Measurements from ENCODE around the gene CNDP2.

The CNDP2 gene

DNA sequence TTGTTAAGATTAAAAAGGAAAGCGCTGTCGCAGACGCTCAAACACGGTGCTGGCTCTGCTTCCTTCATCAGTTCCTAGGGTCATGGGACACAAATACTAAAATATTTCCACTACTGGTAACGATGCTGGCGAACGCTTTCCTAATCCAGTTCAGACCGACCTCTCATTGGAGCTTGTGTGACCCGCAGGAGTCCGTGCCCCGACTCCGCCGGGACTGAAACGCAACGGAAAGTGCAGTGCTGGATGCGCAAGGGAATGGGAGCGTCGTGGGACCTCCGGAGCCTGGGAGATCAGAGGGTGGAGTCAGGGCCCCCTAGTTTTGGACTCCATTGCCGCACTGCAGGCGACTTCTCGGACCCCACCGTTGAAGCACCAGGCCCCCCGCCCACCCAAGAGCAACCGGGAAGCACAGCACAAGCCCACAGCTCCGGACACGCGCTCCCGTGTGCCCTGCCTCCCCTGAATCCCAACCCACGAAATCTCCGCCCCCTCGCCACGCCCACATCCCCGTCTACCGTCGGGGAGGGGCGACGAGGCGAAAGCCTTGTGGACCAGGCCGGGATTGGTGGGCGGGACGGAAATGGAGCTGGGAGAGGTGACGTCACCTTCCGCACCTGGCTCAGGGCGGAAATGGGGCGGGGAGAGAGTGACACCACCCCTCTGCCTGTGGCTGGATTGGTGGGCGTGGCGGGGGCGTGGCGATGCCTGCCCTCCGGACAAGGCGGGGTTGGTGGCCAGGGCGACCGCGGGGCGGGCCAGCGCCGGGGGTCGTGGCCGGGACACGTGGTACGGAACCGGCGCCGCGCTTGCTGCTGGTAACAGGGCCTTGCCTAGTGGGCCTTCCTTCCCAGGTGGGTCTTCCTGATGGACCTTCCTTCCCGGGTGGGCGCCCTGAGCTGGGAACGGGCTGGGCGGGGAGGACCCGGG, at the start of gene CNDP2:
CNDP2 (plus strand) TSS at position 783 of the 927 bp plus-strand sequence. CDS start 3,611 bp downstream, outside the sequence.
- DNase-seq (ENCODE audit: low read depth in 1 of 2, low spot score in 1 of 2): peak; percentile 96 to 97

- no peak for DNase-seq (ENCODE audit: low read depth in 1 of 2, low spot score in 1 of 2)
These were observed 49.3 kb upstream of the CNDP2 start for GRCh38 chr18:74446631-74447403.

- no peak for DNase-seq (ENCODE audit: low read depth in 1 of 2, low spot score in 1 of 2)
These were observed 48.6 kb upstream of the CNDP2 start for GRCh38 chr18:74447404-74448152.

DNA sequence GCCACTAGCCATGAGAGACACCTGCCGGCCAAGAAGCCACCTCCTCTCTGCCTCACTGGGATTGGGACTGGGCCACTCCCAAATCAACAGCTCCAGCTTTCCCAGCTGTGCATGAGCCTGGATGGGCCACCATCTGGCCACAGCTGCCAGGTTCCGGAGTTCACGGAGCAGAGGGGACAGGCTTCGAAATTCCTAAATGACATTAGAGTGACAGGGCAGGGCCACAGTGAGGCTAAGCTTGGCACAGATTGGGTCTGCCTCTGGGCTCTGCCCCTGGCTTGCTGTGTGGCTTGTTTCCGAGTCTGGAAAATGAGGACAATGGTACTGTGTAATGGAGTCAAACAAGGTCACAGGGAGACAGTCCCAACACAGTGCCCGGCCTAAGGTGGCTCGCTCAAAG, 45.5 kb upstream of the CNDP2 start:
- no peak for DNase-seq (ENCODE audit: low read depth in 1 of 2, low spot score in 1 of 2)

GRCh38 chr18:74451148-74451547, 45.0 kb upstream of the CNDP2 start:
- no peak for DNase-seq (ENCODE audit: low read depth in 1 of 2, low spot score in 1 of 2)

GRCh38 chr18:74453016-74453566, 43.1 kb upstream of the CNDP2 start:
- no peak for DNase-seq (ENCODE audit: low read depth in 1 of 2, low spot score in 1 of 2)

- DNase-seq (ENCODE audit: low read depth in 1 of 2, low spot score in 1 of 2): no peak
These were observed 42.4 kb upstream of the CNDP2 start for GRCh38 chr18:74453642-74454198.

DNA sequence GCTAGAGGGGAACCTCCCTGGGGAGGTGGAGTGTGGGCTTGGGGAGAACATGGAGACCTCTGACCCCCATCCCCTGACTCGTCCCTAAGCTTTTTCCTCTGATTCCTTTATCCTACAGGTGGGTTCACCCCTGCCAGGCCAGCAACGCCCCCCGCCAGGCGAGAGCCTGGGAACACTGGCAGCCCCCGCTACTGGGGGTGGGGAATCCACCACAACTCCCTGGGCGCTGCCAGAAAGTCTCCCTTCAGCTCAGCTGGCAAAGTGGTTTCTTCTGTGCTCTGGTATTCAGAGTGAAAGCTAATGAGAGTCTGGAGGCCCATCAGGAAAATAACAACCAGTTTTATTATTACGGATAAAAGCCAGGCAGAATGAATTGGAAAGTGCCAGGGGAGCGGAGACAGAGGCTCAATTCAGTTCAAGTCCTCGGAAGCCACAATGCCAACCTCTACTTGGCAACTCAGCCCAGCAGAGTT, 41.8 kb upstream of the CNDP2 start:
- no peak for DNase-seq (ENCODE audit: low read depth in 1 of 2, low spot score in 1 of 2)

GRCh38 chr18:74455386-74455785, 40.8 kb upstream of the CNDP2 start:
- DNase-seq (ENCODE audit: low read depth in 1 of 2, low spot score in 1 of 2): no peak

DNA sequence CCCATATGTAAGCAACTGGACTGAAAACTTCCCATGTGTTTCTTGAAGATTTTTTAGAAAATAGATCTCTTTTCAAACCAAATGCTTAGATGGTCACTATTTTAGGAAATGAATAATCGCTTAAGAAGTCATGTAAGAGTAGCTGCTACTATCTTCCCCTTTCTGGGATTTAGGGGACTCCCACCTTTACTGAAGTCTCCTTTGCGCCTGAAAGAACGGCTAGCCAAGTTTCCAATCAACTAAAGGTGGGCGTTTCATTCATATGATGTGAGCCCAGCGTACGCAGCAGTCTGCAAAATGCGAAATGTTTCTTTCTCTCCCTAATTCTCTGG, 40.2 kb upstream of the CNDP2 start:
- no peak for DNase-seq (ENCODE audit: low read depth in 1 of 2, low spot score in 1 of 2)

DNA sequence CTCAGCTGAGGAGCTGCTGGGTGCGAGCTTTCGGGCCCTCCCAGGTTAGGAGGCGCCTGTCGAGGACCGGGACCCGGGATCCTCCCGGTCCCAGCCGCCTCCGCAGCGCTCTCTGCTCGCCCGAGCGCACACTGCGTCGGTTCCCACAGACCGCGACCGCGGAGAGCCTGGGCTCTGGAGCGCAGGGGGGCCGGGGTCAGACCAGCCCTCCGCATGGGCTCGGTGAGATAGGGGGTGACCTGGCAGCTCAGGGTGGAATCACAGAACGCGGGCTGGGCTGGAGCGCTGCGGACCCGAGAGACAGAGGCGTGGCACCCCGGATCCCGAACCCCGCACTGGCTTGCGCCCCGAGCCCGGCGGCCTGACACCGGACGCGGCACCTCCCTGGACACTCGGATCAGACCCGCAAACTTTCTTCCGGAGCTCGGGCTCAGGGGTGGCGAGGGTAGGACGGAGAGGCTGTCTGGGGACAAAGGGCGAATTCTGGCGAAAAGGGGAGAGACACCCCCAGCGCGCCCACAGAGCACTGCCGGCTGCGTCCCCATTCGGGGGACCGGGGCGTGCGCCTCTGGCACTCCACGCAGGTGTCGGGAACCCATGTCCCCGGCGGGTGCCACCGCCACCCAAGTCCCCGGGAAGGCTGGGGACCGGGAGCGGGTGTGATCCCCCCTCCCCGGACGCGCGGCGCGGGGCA, 39.7 kb upstream of the CNDP2 start:
- DNase-seq (ENCODE audit: low read depth in 1 of 2, low spot score in 1 of 2): no peak

- DNase-seq (ENCODE audit: low read depth in 1 of 2, low spot score in 1 of 2): no peak
These were observed 39.0 kb upstream of the CNDP2 start, which contains the start of gene DIPK1C for GRCh38 chr18:74457043-74457724. TSS of gene DIPK1C (minus strand) at chr18:74457308. CDS start at chr18:74457259, 49 bp downstream.

DNA sequence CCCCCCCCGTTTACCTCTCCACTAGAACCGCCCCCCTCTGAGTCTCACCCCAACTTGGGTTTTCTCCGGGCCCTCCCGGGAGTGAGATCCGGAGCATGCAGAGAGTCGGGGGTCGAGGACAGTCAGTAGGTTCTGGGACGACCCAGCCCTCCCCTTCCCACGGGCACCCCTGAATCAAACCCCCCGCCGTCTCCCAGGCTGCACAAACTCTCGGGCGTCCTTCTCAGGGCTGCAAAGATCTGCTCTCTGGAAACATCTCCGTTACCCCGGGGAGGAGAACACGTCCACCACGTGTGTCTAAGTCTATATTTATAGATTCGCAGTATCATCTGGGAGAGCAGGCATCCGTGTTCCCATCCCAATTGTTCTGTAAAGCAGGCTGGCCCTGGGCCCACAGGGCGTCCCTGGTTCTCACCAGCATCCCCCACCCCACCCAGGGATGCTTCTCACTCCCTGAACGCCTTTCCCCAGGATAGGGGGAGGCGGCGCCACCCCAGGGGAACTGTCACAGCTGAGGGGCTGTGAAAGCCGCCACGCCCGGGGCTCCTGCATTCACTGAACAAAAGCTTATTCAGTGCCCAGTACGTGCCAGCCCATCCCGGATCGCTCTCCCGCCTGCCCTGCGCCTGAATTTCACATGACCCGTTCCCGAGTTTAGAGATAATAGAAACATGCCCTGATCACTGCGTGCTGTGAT, 38.3 kb upstream of the CNDP2 start:
- no peak for DNase-seq (ENCODE audit: low read depth in 1 of 2, low spot score in 1 of 2)

GRCh38 chr18:74459889-74460288, 36.3 kb upstream of the CNDP2 start:
- no peak for DNase-seq (ENCODE audit: low read depth in 1 of 2, low spot score in 1 of 2)

DNA sequence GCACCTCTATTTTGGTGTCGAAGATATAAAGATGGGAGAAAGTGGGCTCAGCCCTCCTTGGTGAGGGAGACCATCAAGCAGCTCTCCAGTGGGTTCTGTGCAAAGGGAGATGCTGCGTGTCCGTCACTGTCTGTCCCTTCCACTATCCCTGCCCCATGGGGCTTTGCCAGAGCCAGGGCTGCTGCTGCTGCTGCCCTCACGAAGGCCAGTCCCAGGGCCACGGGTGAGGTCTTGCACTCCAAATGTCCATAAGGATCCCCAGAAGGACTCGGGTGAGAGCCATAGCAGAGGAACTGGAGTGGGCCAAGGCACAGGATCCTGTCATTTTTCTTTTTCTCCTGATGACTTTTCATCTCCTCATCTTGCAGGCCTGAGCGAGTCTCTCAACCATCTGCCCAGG, 35.3 kb upstream of the CNDP2 start:
- no peak for DNase-seq (ENCODE audit: low read depth in 1 of 2, low spot score in 1 of 2)

DNA sequence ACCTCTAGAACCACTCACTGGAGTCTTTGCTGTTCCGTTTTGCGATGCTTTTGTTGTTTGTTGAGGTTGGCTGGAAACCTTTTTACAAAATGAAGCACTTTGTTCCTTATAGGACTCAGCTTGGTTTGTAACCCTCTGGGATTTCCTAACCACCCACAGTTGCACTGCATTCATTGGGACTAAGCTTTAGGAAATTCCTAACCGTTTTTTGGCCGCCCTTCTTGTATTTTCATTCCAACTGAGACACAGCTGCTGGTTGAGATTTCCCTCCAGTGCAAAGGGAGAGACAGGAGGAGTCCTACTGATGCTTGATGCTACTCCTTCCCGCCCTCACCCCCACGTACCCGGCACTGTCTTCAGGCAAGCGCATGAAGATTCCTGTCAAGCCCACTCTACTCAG, 32.9 kb upstream of the CNDP2 start:
- no peak for DNase-seq (ENCODE audit: low read depth in 1 of 2, low spot score in 1 of 2)

DNA sequence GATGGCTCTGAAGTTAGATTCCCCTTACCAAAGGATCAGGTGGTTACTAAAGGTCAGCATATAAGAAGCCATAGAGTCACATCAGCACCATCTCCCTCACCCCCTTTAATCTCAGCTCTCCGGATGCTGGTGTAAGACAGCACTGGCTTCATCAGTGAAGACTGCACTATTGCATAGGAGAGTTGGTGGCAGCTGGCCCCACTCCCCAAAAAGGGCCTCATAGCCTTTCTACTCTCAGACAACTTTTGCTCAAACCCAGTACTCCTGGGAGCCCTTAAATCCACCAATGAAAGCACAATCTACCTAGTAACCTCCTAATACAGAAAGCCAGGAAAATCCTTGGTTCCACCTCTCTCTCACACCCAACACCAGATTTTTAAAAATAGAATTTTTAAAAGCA, 32.2 kb upstream of the CNDP2 start:
- DNase-seq (ENCODE audit: low read depth in 1 of 2, low spot score in 1 of 2): no peak

- DNase-seq (ENCODE audit: low read depth in 1 of 2, low spot score in 1 of 2): no peak
These were observed 30.4 kb upstream of the CNDP2 start for GRCh38 chr18:74465775-74466174.

GRCh38 chr18:74468547-74469061, 27.6 kb upstream of the CNDP2 start:
- no peak for DNase-seq (ENCODE audit: low read depth in 1 of 2, low spot score in 1 of 2)

All from stimulated activated CD4-positive, alpha-beta T cell treated with anti-CD3 and anti-CD28 coated beads, Interleukin-15, amount 100 ng/mL, for 1 hour (primary cell).